LNCAP (cell line): ENCODE data around the gene ERICH6B.

Experiments used
- TF ChIP-seq, protein P1 (sequence below): fragments of 450-650 bp; IDR thresholded peaks from 2 replicates; pipeline ENCODE4 v1.5.1; 2017; ENCODE audit warnings: mild to moderate bottlenecking

The ERICH6B gene

GRCh38 chr13:45503658-45504057, 111.9 kb downstream of the ERICH6B start:
- TF ChIP-seq, protein P1, sequence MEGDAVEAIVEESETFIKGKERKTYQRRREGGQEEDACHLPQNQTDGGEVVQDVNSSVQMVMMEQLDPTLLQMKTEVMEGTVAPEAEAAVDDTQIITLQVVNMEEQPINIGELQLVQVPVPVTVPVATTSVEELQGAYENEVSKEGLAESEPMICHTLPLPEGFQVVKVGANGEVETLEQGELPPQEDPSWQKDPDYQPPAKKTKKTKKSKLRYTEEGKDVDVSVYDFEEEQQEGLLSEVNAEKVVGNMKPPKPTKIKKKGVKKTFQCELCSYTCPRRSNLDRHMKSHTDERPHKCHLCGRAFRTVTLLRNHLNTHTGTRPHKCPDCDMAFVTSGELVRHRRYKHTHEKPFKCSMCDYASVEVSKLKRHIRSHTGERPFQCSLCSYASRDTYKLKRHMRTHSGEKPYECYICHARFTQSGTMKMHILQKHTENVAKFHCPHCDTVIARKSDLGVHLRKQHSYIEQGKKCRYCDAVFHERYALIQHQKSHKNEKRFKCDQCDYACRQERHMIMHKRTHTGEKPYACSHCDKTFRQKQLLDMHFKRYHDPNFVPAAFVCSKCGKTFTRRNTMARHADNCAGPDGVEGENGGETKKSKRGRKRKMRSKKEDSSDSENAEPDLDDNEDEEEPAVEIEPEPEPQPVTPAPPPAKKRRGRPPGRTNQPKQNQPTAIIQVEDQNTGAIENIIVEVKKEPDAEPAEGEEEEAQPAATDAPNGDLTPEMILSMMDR, result no peak

- TF ChIP-seq, protein P1, result no peak
Observed at GRCh38 chr13:45501175-45501526, 114.4 kb downstream of the ERICH6B start.

GRCh38 chr13:45500492-45501174, 114.9 kb downstream of the ERICH6B start:
- TF ChIP-seq, protein P1, result no peak

DNA sequence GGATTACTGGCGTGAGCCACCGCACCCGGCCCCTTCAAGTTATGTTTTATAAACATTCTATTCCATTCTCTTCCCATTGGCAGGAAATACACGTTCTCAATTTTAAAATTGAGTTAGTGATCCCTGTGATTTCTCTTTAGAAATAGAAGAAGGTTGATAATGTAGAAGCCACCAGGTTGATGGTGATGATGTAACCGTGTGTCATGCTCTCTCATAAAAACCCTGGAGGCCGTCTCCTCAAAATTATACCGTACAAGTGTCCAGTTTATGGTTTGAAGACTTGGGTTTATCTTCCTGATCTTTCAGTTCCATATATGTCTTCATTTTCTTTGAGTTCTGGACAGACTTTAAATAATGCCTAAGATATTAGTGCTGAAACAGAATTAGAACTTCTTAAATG, 118.6 kb downstream of the ERICH6B start:
- TF ChIP-seq, protein P1, result no peak

- TF ChIP-seq, protein P1, result no peak
Observed at GRCh38 chr13:45492538-45492937, 123.0 kb downstream of the ERICH6B start.
